GM19238 (cell line): ENCODE results near the gene MIPEP.

ENCODE experiments used
- DNase-seq: peaks from one replicate; pipeline ENCODE4 v3.0.0; 2011; ENCODE audit warnings: low spot score; ENCODE audit not compliant: insufficient read length

MIPEP gene

DNA sequence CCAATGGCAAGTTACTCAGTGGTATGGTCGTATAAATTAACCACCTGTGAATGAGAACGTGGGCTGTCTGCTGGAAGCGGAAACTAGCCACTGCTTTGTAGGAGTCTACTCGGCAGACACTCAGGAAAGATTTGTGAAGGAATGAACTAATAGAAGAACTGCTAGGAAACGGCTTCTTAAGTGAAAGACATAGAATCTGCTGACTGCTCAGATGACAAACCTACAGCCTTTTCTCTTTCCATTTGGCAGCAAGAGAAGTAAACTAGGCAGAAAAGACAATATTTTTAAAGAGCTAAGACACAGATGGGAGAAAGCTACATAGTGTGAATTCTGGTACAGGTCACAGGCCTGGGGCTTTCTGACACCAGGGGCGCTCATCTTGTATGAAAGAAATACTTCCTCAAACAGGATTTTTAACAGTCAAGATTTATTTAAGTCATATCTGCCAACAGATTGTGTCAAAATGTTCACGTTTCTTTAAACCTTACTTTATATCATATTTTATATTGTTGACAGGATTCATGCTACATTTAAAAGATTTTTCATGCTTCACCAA lies 78.4 kb downstream of the MIPEP start:
- no peak for DNase-seq

DNA sequence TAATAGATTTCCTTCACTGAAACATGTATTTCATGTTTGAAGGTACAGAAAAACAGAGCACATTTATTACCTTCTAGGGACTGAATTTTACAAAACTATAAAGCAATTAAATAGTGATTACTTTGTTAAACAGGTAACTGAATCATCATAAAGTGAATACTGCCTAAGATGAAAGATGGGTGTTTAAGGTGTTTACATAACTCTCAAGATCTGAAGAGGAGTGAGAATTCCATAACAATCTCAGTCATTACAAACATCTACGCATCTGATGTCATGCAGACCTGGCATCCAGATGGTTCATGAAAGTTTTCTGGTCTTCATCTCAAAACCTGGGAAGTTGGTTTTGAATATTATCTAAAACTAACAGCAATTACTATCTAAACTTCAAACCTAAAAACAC lies 80.4 kb downstream of the MIPEP start:
- DNase-seq: no peak

- no peak for DNase-seq
Observed at GRCh38 chr13:23806874-23807526, 82.2 kb downstream of the MIPEP start.

DNA sequence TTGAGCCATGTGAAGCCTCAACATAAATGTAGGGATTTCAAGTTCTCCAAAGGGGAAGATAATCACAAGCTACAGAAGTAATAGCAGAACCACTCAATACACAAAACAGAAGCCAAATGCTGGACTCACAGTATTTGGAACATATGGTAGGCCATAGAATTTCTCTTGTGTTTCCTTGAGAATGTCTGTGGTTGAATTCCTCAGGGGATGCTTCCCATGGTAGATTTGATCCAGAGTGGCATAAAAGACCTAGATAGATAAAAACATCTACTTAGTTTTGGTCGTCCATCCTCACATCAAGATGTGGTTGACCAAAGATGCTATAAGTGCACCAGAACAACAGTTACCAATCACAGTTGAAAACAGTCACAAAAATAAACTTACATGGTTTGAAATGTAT lies 83.4 kb downstream of the MIPEP start:
- no peak for DNase-seq

DNA sequence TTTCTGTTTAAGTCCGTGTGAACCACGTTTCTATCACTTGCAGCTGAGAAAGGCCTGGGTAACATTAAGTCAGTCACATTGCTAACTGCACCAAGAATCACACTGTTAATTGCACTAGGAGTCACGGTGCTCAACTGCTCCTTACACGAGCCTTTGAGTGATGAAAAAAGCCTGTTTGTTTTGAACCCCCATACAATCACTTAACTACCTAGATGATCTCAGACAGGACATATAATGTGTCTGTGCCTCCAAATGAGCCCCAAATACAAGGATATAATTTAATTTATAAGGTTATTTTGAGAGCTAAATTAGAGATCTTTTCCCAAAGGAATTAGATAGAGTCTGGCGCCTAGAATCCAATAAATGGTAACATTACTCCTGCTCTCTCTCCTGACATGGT lies 84.1 kb downstream of the MIPEP start:
- DNase-seq: no peak

DNA sequence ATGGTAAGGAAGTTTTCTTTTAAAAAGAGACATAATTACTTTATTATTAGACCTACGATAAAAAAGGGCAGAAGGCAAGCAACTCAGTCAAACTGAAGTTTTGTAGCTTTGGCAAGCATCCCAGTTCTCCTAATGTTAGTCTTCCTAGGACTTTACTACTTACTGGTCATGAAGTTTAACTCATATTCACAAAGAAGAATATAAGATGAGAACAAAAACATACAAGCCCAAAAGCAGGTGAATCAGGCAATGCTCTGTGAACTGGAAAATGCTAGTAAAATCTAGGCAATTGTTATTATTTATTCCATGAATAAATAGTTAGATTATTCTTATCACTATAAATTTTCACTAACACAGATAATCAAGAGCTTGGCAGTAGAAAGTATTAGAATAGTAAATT lies 85.0 kb downstream of the MIPEP start:
- no peak for DNase-seq

GRCh38 chr13:23801141-23801540 lies 88.1 kb downstream of the MIPEP start:
- DNase-seq: no peak

- no peak for DNase-seq
Observed at GRCh38 chr13:23799945-23800344, 89.3 kb downstream of the MIPEP start.

DNA sequence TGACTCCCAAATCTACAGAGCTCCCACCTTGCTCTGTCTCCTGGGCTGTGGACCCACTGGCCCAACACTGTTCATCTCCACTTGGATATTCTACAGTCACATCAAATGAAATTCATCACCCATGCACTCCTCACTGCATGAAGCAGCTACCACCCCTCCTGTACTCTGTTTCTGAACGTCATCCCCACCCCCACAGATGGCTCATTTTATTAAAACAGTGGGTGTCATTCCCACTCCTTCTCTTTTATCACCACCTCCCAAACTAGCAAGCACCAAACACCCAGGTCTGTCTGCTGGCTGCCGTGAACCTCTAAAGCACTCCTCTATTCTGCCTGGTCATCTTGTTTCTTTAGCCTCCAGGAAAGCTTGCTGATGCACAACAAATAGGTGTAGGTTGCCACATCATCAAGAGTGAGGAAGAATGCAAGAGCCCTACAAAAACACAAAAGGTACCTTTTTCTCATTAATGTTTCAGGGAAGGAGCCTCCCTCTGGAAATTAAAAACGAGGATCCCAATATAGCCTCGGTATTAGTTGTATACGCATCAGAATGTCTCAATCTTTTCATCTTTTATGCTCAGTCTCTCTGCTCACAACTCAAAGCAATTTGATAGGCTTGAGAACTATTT lies 91.8 kb downstream of the MIPEP start:
- no peak for DNase-seq

GRCh38 chr13:23796551-23796950 lies 92.6 kb downstream of the MIPEP start:
- no peak for DNase-seq

GRCh38 chr13:23794267-23795161 lies 94.7 kb downstream of the MIPEP start:
- DNase-seq: no peak

GRCh38 chr13:23793711-23794110 lies 95.5 kb downstream of the MIPEP start:
- no peak for DNase-seq

DNA sequence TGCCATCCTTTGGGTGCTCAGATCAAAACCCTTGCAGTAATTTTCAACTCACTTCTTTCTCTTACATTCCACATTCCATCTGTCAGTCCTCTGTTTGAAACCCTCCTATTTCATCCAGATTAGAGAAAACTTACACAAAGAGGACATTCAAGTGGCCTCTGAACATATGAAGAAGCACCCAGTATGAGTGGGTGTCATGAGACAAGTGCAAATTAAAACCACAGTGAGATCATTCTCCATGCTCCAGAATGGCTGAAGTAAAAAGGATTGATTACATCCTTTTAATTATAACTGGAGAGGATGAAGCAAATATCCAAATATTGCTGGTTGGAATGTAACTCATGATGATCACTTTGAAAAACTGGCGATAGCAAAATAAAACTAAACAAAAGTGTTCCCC lies 96.5 kb downstream of the MIPEP start:
- DNase-seq: no peak

DNA sequence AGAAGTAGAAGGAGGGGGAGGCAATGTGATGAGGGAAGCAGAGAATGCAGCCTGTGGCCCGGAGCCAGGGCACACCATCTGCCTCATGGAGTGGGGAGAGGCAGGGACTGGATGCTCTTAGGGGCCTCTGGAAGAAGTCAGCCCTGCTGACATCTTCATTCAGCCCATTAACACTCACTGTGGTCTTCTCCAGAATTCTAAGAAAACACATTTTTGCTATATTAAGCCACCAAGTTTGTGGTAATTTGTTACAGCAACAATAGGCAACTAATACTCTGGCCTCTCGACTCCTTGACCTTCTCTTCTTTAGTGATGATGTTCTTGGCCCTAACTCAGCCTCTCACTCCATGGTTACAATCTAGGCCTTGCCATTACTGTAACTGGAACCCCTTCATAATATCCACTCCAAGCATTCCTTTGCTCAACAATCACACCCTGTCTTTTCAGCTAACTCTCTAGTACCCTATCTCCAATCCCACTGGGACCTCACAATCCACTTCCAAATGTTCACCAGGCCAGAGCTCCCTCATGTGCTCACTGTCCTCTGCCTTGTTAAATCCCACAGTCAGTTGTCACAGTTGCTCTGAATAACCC lies 98.5 kb downstream of the MIPEP start:
- DNase-seq: no peak

DNA sequence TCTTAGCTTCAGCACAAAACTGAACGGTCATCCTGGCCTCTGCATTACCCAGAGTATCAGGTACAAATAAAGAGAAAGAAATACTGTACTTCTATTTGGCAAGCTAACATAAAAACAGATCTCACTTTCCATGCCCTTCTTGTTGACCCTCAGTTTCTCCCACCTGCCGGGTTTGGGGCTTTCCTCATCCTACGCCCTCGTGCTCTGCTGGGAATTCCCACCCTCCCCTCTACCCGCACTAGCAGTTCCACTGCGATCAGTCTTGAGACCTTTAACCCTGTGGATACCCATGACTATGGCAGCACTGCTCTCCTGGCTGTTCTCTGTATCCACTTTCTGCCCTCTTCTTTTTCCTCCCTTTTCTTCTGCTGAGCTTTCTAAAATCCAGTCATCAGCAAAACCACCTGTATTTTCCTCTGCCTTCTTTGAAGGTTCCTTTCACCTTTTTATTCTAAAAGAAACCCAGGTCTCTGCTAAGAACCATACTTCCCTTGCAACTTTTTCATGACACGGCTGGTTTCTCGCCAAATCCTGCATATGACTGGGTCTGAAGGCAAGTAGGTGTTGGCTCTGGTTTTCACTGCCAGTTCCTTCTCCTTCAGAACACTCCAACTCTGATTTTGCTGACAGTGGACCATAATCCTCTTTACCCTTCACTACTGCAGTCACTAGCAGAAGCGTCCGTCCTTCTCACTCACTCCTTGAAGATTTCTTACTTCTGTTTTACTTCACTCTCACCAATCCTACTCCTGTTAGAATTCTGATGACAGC lies 99.4 kb downstream of the MIPEP start:
- DNase-seq: no peak

DNA sequence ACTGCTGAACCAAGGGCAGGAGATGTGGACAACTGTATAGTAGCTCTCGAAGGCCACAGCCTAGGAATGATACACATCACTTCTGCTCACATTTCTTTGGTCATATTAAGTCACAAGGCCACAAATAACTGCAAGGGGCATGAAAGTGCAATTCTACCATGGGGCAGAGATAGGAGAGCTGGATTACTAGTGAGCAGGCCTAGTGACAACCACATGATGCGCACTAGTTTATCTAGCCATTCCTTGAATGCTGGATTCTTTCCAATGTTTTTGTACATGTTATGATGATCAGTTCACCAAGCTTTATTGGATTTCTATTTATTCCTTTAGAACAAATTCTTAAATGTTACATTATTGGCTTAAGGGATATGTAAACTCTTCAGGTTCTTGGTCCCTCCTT lies 100.7 kb downstream of the MIPEP start:
- no peak for DNase-seq

DNA sequence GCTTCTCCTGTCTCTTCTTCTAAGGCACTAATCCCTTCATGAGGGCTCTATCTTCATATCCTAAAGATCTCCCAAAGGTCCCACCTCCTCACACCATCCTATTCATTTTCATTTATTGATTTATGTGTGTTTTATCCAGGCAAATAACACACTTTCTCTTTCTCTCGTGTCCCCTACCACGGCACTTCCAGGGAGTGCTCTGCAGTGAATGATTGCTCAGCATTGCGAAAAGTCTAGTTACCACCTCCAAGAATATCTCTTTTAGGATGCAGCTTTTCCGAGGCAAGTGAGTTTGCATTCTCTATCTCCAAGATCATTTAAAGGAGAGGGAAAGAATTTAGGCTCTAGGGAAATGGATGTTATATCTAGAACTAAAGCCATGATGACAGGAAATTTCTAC lies 101.7 kb downstream of the MIPEP start:
- DNase-seq: no peak

GRCh38 chr13:23786607-23787006 lies 102.6 kb downstream of the MIPEP start:
- DNase-seq: no peak

GRCh38 chr13:23778879-23779278 lies 110.3 kb downstream of the MIPEP start:
- DNase-seq: no peak

- no peak for DNase-seq
Observed at GRCh38 chr13:23778002-23778652, 111.1 kb downstream of the MIPEP start.

DNA sequence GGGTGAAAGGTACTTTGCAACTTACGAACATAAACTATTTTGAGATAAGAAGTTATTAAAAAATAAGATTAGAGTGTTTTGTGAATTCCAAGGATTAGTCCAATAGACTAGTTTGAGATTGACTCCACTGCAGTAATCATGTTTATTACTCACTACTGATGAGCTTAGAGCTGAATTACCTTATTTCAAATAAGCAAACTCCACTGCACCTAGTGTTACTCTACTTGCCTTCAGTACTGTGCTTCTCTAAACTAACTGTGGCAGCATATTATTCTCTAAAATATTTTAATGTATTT lies 111.7 kb downstream of the MIPEP start:
- no peak for DNase-seq
